ENCODE measurements around the gene BSN. TPM values are rescaled to one million over a fixed set of nuclear protein-coding genes. Genes with fewer than 3 reads are reported as not detected.

Gene BSN
- total and polyA plus RNA-seq, 2 donors (not counting 1 experiment from before 2014, with no cell fraction given), result 0.03 to 0.20 TPM

DNA sequence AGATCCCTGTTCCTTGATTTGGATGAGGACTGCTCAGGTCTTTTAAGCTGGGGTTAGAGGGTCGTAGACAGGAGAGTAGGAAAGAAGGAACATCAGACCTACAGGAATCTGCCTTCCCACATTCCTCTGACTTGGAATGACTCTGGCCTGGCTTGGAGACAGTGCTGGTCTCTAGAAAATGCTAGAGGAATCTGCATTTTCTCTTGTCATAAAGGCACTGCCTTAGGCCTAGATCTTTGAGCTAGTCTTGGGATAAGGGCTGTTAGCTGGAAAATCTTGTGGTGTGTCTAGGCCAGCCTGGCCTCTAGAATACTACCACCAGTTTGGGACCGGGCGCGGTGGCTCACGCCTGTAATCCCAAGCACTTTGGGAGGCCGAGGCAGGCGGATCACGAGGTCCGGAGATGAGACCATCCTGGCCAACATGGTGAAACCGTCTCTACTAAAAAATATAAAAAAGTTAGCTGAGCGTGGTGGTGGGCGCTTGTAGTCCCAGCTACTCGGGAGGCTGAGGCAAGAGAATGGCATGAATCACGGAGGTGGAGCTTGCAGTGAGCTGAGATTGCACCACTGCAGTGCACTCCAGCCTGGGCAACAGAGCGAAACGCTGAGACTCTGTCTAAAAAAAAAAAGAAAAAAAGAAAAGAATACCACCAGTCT lies 17.3 kb upstream of the BSN start:
- Mint-ChIP-seq H3K4me3 (no peak overlapping the region), H3K27ac (no peak overlapping the region), H3K9me3 (ENCODE audit: insufficient read depth) (no peaks in the 10 kb centered on the region), H3K27me3 (no peaks in the 10 kb centered on the region), H3K4me1 (peaks cover 7% of the 10 kb centered on the region)
- Histone ChIP-seq H3K9me3 (ENCODE audit: control extremely low read depth in 1 of 3, control insufficient read depth in 2 of 3, insufficient read depth in 1 of 3, low read length in 2 of 3) (no peaks in the 10 kb centered on the region), H4K20me1 (ENCODE audit: control insufficient read depth, insufficient read depth, low read length, poor library complexity, severe bottlenecking) (no peaks in the 10 kb centered on the region), H3K9ac (ENCODE audit: low read length) (no peak overlapping the region), H3K36me3 (replicated peaks in 1 of 2; ENCODE audit: control extremely low read depth in 1 of 2, control insufficient read depth in 1 of 2, extremely low read depth in 1 of 2, insufficient read depth in 2 of 2, low read length in 1 of 2) (peaks cover 0 to 12% of the 10 kb centered on the region in 2 experiments), H3K27me3 (replicated peaks in 1 of 4; ENCODE audit: control extremely low read depth in 1 of 4, control insufficient read depth in 3 of 4, insufficient read depth in 4 of 4, low read length in 3 of 4) (no peaks in the 10 kb centered on the region), H3K27ac (ENCODE audit: low read length in 2 of 2) (no peak overlapping the region), H3K4me1 (ENCODE audit: control insufficient read depth in 2 of 2, insufficient read depth in 2 of 2, low read length in 2 of 2) (peaks cover 0 to 6% of the 10 kb centered on the region in 2 donors), H3K4me2 (replicated peaks; ENCODE audit: low read depth, low read length, poor library complexity, severe bottlenecking) (no peak overlapping the region), H3K4me3 (ENCODE audit: control extremely low read depth in 1 of 5, extremely low read depth in 1 of 5, insufficient read depth in 1 of 5, low read depth in 2 of 5, low read length in 4 of 5) (no peak overlapping the region), H2AFZ (ENCODE audit: insufficient read depth, low read depth, low read length, poor library complexity, severe bottlenecking) (no peak overlapping the region), H3K79me2 (ENCODE audit: control insufficient read depth, insufficient read depth, low read length) (no peaks in the 10 kb centered on the region)
- ChIA-PET POLR2A (interaction anchor here (0.7 kb wide), 1 partner anchor 1950 kb away, joined by 3 read pairs; no protein-coding TSS in a partner anchor), CTCF (interaction anchor here (0.7 to 7.0 kb wide), 4 partner anchors 9 to 302 kb away, joined by 3 to 161 read pairs (median 4); no protein-coding TSS in a partner anchor)
- DNase-seq (no peak), ATAC-seq (ENCODE audit: low read depth) (no peak)
- 96% methylated on average over 14 of the region's 16 CpGs for WGBS (ENCODE audit: insufficient coverage)
- intact Hi-C loops (cut with micrococcal nuclease), result no loop called here
- TF ChIP-seq EZH2 (IDR thresholded peaks at IDR 0.05; ENCODE audit: borderline replicate concordance, insufficient read depth, low read depth, low read length, poor library complexity, severe bottlenecking), result no peak
- TF ChIP-seq, protein P1, sequence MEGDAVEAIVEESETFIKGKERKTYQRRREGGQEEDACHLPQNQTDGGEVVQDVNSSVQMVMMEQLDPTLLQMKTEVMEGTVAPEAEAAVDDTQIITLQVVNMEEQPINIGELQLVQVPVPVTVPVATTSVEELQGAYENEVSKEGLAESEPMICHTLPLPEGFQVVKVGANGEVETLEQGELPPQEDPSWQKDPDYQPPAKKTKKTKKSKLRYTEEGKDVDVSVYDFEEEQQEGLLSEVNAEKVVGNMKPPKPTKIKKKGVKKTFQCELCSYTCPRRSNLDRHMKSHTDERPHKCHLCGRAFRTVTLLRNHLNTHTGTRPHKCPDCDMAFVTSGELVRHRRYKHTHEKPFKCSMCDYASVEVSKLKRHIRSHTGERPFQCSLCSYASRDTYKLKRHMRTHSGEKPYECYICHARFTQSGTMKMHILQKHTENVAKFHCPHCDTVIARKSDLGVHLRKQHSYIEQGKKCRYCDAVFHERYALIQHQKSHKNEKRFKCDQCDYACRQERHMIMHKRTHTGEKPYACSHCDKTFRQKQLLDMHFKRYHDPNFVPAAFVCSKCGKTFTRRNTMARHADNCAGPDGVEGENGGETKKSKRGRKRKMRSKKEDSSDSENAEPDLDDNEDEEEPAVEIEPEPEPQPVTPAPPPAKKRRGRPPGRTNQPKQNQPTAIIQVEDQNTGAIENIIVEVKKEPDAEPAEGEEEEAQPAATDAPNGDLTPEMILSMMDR (IDR thresholded peaks at IDR 0.05), result no peak
